ENCODE measurements around the gene CEACAM1. TPM values are rescaled to one million over a fixed set of nuclear protein-coding genes. Genes with fewer than 3 reads are reported as not detected.

CEACAM1 gene
- total and polyA plus RNA-seq, 2 experiments from 2014 or later, result 0.63 to 3.0 TPM

DNA sequence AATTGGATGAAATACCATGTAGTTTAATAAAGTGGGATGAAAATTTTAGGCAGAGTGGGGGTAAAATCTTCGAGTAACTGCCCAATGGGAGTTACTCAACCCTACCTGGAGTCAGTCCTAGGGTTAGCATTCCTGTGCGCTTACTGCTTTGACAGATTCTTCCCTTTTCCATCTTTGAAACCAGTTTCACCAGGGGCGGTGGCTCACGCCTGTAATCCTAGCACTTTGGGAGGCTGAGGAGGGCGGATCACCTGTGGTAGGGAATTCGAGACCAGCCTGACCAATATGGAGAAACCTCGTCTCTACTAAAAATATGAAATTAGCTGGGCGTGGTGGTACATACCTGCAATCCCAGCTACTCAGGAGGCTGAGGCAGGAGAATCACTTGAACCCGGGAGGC lies 48.5 kb downstream of the CEACAM1 start (continued):
- TF ChIP-seq, protein P1, sequence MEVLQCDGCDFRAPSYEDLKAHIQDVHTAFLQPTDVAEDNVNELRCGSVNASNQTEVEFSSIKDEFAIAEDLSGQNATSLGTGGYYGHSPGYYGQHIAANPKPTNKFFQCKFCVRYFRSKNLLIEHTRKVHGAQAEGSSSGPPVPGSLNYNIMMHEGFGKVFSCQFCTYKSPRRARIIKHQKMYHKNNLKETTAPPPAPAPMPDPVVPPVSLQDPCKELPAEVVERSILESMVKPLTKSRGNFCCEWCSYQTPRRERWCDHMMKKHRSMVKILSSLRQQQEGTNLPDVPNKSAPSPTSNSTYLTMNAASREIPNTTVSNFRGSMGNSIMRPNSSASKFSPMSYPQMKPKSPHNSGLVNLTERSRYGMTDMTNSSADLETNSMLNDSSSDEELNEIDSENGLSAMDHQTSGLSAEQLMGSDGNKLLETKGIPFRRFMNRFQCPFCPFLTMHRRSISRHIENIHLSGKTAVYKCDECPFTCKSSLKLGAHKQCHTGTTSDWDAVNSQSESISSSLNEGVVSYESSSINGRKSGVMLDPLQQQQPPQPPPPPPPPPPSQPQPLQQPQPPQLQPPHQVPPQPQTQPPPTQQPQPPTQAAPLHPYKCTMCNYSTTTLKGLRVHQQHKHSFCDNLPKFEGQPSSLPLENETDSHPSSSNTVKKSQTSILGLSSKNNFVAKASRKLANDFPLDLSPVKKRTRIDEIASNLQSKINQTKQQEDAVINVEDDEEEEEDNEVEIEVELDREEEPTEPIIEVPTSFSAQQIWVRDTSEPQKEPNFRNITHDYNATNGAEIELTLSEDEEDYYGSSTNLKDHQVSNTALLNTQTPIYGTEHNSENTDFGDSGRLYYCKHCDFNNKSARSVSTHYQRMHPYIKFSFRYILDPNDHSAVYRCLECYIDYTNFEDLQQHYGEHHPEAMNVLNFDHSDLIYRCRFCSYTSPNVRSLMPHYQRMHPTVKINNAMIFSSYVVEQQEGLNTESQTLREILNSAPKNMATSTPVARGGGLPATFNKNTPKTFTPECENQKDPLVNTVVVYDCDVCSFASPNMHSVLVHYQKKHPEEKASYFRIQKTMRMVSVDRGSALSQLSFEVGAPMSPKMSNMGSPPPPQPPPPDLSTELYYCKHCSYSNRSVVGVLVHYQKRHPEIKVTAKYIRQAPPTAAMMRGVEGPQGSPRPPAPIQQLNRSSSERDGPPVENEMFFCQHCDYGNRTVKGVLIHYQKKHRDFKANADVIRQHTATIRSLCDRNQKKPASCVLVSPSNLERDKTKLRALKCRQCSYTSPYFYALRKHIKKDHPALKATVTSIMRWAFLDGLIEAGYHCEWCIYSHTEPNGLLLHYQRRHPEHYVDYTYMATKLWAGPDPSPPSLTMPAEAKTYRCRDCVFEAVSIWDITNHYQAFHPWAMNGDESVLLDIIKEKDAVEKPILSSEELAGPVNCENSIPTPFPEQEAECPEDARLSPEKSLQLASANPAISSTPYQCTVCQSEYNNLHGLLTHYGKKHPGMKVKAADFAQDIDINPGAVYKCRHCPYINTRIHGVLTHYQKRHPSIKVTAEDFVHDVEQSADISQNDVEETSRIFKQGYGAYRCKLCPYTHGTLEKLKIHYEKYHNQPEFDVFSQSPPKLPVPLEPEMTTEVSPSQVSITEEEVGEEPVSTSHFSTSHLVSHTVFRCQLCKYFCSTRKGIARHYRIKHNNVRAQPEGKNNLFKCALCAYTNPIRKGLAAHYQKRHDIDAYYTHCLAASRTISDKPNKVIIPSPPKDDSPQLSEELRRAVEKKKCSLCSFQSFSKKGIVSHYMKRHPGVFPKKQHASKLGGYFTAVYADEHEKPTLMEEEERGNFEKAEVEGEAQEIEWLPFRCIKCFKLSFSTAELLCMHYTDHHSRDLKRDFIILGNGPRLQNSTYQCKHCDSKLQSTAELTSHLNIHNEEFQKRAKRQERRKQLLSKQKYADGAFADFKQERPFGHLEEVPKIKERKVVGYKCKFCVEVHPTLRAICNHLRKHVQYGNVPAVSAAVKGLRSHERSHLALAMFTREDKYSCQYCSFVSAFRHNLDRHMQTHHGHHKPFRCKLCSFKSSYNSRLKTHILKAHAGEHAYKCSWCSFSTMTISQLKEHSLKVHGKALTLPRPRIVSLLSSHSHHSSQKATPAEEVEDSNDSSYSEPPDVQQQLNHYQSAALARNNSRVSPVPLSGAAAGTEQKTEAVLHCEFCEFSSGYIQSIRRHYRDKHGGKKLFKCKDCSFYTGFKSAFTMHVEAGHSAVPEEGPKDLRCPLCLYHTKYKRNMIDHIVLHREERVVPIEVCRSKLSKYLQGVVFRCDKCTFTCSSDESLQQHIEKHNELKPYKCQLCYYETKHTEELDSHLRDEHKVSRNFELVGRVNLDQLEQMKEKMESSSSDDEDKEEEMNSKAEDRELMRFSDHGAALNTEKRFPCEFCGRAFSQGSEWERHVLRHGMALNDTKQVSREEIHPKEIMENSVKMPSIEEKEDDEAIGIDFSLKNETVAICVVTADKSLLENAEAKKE (CRISPR knock-in tag; IDR thresholded peaks at IDR 0.05), result no peak
- TF ChIP-seq, protein P2, sequence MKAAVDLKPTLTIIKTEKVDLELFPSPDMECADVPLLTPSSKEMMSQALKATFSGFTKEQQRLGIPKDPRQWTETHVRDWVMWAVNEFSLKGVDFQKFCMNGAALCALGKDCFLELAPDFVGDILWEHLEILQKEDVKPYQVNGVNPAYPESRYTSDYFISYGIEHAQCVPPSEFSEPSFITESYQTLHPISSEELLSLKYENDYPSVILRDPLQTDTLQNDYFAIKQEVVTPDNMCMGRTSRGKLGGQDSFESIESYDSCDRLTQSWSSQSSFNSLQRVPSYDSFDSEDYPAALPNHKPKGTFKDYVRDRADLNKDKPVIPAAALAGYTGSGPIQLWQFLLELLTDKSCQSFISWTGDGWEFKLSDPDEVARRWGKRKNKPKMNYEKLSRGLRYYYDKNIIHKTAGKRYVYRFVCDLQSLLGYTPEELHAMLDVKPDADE (IDR thresholded peaks at IDR 0.05), result no peak
- TF ChIP-seq, protein P3, sequence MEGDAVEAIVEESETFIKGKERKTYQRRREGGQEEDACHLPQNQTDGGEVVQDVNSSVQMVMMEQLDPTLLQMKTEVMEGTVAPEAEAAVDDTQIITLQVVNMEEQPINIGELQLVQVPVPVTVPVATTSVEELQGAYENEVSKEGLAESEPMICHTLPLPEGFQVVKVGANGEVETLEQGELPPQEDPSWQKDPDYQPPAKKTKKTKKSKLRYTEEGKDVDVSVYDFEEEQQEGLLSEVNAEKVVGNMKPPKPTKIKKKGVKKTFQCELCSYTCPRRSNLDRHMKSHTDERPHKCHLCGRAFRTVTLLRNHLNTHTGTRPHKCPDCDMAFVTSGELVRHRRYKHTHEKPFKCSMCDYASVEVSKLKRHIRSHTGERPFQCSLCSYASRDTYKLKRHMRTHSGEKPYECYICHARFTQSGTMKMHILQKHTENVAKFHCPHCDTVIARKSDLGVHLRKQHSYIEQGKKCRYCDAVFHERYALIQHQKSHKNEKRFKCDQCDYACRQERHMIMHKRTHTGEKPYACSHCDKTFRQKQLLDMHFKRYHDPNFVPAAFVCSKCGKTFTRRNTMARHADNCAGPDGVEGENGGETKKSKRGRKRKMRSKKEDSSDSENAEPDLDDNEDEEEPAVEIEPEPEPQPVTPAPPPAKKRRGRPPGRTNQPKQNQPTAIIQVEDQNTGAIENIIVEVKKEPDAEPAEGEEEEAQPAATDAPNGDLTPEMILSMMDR (conservative IDR thresholded peaks at IDR 0.05; ENCODE audit: low read depth in 2 of 2), result no peak
- TF ChIP-seq NANOG (IDR thresholded peaks at IDR 0.05; ENCODE audit: borderline replicate concordance) (no peak), JUNB (IDR thresholded peaks at IDR 0.05; ENCODE audit: unreplicated experiment) (no peak), EZH2phosphoT487 (IDR thresholded peaks at IDR 0.05; ENCODE audit: unreplicated experiment) (no peak), CREB1 (CRISPR knock-in tag; IDR thresholded peaks at IDR 0.05; ENCODE audit: low read depth) (no peak), ZNF331 (CRISPR knock-in tag; IDR thresholded peaks at IDR 0.05; ENCODE audit: low read depth) (no peak)

Data from GM23338 (cell line).